Measurements from ENCODE around the gene STAM.

The STAM gene

GRCh38 chr10:17764142-17764541, 120.2 kb downstream of the STAM start:
- no peak for DNase-seq (ENCODE audit: low read depth in 1 of 2, low spot score in 1 of 2)

- DNase-seq (ENCODE audit: low read depth in 1 of 2, low spot score in 1 of 2) = no peak
Measured at GRCh38 chr10:17765602-17766001, 121.7 kb downstream of the STAM start.
